HepG2 (cell line): ENCODE measurements around the gene CUL9. TPM values are rescaled to one million over a fixed set of nuclear protein-coding genes. Genes with fewer than 3 reads are reported as not detected.

Experiments
- ATAC-seq: fragments of 200-7000 bp; cut with Tn5 transposase; 3 replicates; pipeline ENCODE4 v1.9.1; 2020; ENCODE audit warnings: mild to moderate bottlenecking, moderate library complexity
- BruUV-seq: library from RNA; stranded (reverse); fragments of 400-500 nt; replicated peaks from 2 replicates; lab custom pipeline; 2021; lab: Mats Ljungman, UMichigan
- CTCF ChIA-PET: fragments of 300-600 bp; formaldehyde crosslinking; extraction: SDS; loops from one replicate; lab custom pipeline; 2021; ENCODE audit warnings: low total read pairs, inconsistent platforms, low intra/inter-chr PET ratio; lab: Yijun Ruan, JAX
- POLR2A ChIA-PET: fragments of 350-600 bp; sonication (Branson Sonifier 250); formaldehyde crosslinking; loops from one replicate; lab custom pipeline; 2020; ENCODE audit warnings: antibody characterized with exemption, inconsistent platforms; lab: Yijun Ruan, JAX
- DNase-seq: peaks from one replicate; pipeline ENCODE4 v3.0.0-alpha.2; 2015; ENCODE audit warnings: low spot score
- FAIRE-seq: peaks from 3 replicates; lab custom pipeline; 2011; peaks lifted over from hg19 to GRCh38; lab: Jason Lieb, UNC
- H2AFZ ChIP-seq: one replicate; pipeline ENCODE4 v1.6.1; 2011; ENCODE audit warnings: low read length, inconsistent platforms
- H3K27ac ChIP-seq: fragments of 300-600 bp; 3 replicates; pipeline ENCODE4 v1.8.0; 2011; ENCODE audit warnings: mixed run types, mild to moderate bottlenecking, mixed read lengths, low read length, inconsistent platforms; ENCODE audit not compliant: insufficient read depth; ENCODE audit errors: extremely low read length
- H3K27me3 ChIP-seq, 2 experiments: fragments of 200-600 bp in 1 of 2; 2 replicates in 1 of 2; 3 replicates in 1 of 2; pipeline versions ENCODE4 v1.6.0 to v1.8.0; 2011; ENCODE audit warnings: low read length in 2 of 2, mild to moderate bottlenecking in 2 of 2, moderate library complexity in 2 of 2, inconsistent platforms in 1 of 2; ENCODE audit not compliant: insufficient read depth in 2 of 2, control insufficient read depth in 1 of 2
- H3K36me3 ChIP-seq, 2 experiments: fragments of 200-600 bp in 1 of 2; replicated peaks in 1 of 2; 2 replicates in 1 of 2; 3 replicates in 1 of 2; pipeline versions ENCODE4 v1.5.1 to v1.8.0; 2011; ENCODE audit warnings: low read length in 2 of 2, inconsistent platforms in 1 of 2; ENCODE audit not compliant: insufficient read depth in 2 of 2, control insufficient read depth in 1 of 2
- H3K4me1 ChIP-seq: 2 replicates; pipeline ENCODE4 v1.5.1; 2012; ENCODE audit warnings: low read length, inconsistent platforms; ENCODE audit not compliant: insufficient read depth
- H3K4me2 ChIP-seq: 2 replicates; pipeline ENCODE4 v1.6.0; 2011; ENCODE audit warnings: low read depth, low read length, inconsistent platforms
- H3K4me3 ChIP-seq, 3 experiments: fragments of 200-600 bp in 1 of 3; sonication (generic), shearing (Covaris generic) in 1 of 3; replicated peaks in 1 of 3; 2 replicates each; pipeline ENCODE4 v1.5.1; 2011 to 2016; ENCODE audit warnings: low read length in 3 of 3, inconsistent platforms in 2 of 3, low read depth in 2 of 3, mild to moderate bottlenecking in 2 of 3, control low read depth in 1 of 3, mixed read lengths in 1 of 3; ENCODE audit not compliant: insufficient read depth in 1 of 3
- H3K79me2 ChIP-seq: one replicate; pipeline ENCODE4 v1.6.1; 2011; ENCODE audit warnings: low read length, inconsistent platforms; ENCODE audit not compliant: insufficient read depth
- H3K9ac ChIP-seq: 2 replicates; pipeline ENCODE4 v1.6.0; 2011; ENCODE audit warnings: mild to moderate bottlenecking, low read depth, low read length, inconsistent platforms; ENCODE audit not compliant: insufficient read depth
- H3K9me3 ChIP-seq: 2 replicates; pipeline ENCODE4 v1.5.1; 2012; ENCODE audit warnings: mild to moderate bottlenecking, low read length
- H4K20me1 ChIP-seq: 2 replicates; pipeline ENCODE4 v1.6.0; 2011; ENCODE audit warnings: inconsistent platforms, mild to moderate bottlenecking, low read length, moderate library complexity; ENCODE audit not compliant: insufficient read depth
- FOXC1 ChIP-seq: sonication (generic); formaldehyde crosslinking; IDR thresholded peaks from 2 replicates; pipeline ENCODE4 v1.8.0; 2022; ENCODE audit warnings: mild to moderate bottlenecking, missing genetic modification reagents, borderline replicate concordance
- FOXJ3 ChIP-seq: sonication (generic); formaldehyde crosslinking; IDR thresholded peaks from 2 replicates; pipeline ENCODE4 v1.4.0; 2020; ENCODE audit warnings: missing genetic modification reagents, mild to moderate bottlenecking, borderline replicate concordance
- MAZ ChIP-seq, 2 experiments: sonication (generic) in 1 of 2; formaldehyde crosslinking in 1 of 2; IDR thresholded peaks; 2 replicates each; pipeline versions ENCODE4 v1.5.0 to v1.6.1; 2012 to 2020; ENCODE audit warnings: low read depth in 2 of 2, mild to moderate bottlenecking in 2 of 2, borderline replicate concordance in 1 of 2, improper control_type of control experiment in 1 of 2, low read length in 1 of 2, missing genetic modification reagents in 1 of 2, moderate library complexity in 1 of 2
- RBM22 ChIP-seq: fragments of 200-400 bp; formaldehyde crosslinking; optimal IDR thresholded peaks from 2 replicates; pipeline ENCODE3; 2017; ENCODE audit warnings: mild to moderate bottlenecking, low read length, moderate library complexity
- RFX1 ChIP-seq: fragments of 450-650 bp; IDR thresholded peaks from 2 replicates; pipeline ENCODE4 v1.6.1; 2017
- RFX5 ChIP-seq: IDR thresholded peaks from 2 replicates; pipeline ENCODE4 v1.6.1; 2011; ENCODE audit warnings: low read depth, low read length, improper control_type of control experiment
- TP53 ChIP-seq: sonication (generic); formaldehyde crosslinking; conservative IDR thresholded peaks from 2 replicates; pipeline ENCODE4 v1.4.0; 2020; ENCODE audit warnings: missing genetic modification reagents
- USF2 ChIP-seq, 2 experiments: sonication (generic) in 1 of 2; formaldehyde crosslinking in 1 of 2; IDR thresholded peaks; 2 replicates each; pipeline versions ENCODE4 v1.5.1 to v1.6.1; 2011 to 2020; ENCODE audit warnings: borderline replicate concordance in 1 of 2, low read depth in 1 of 2, low read length in 1 of 2, mild to moderate bottlenecking in 1 of 2, missing genetic modification reagents in 1 of 2, moderate library complexity in 1 of 2
- ZHX1 ChIP-seq: sonication (generic); formaldehyde crosslinking; IDR thresholded peaks from 2 replicates; pipeline ENCODE4 v1.8.1; 2022; ENCODE audit warnings: low read depth, mild to moderate bottlenecking, missing genetic modification reagents
- ZNF17 ChIP-seq: sonication (generic); formaldehyde crosslinking; IDR thresholded peaks from 2 replicates; pipeline ENCODE4 v1.5.0; 2020; ENCODE audit warnings: mild to moderate bottlenecking, missing genetic modification reagents
- WGBS: methylation state at CpG from one replicate; pipeline ENCODE4 v1.1.6; 2017; ENCODE audit warnings: low lambda C conversion rate; 5-methylcytosine and 5-hydroxymethylcytosine counted together
- in situ Hi-C: cut with HindIII; loops from 2 replicates; pipeline ENCODE4 v1.10.0; 2017; ENCODE audit warnings: low pct_unique_long_range_greater_than_20kb; ENCODE audit not compliant: extremely low pct_ligation_motif_present
- intact Hi-C: fragments of 100-400 bp; cut with micrococcal nuclease; formaldehyde crosslinking; loops from one replicate; pipeline ENCODE4 v1.10.0; 2022; ENCODE audit not compliant: unreplicated experiment
- polyA plus RNA-seq, 8 experiments: library from polyadenylated mRNA; depleted of rRNA in 3 of 8; stranded (reverse) in 7 of 8; unstranded in 1 of 8; fragments of >200 nt; fragmentation: Illumina TruSeq in 4 of 8; extraction: Trizol in 4 of 8; gene quantifications; 2 replicates each; pipeline versions ENCODE4 v1.2.1 to v1.2.3, GENCODE V29; 2011 to 2016; ENCODE audit warnings: low read depth in 4 of 8, missing spikeins in 1 of 8, mixed read lengths in 1 of 8; ENCODE audit not compliant: insufficient read depth in 1 of 8
- total RNA-seq, 5 experiments: library from RNA; depleted of rRNA; stranded (reverse); fragments of >200 nt; fragmentation: Illumina TruSeq; extraction: Trizol; gene quantifications; 2 replicates each; pipeline ENCODE4 v1.2.3, GENCODE V29; 2016; ENCODE audit warnings: low read depth in 1 of 5
- TF ChIP-seq, protein P1 (sequence below): sonication (generic); formaldehyde crosslinking; conservative IDR thresholded peaks from 2 replicates; pipeline ENCODE4 v1.8.0; 2022; ENCODE audit warnings: low read depth, missing genetic modification reagents

The CUL9 gene
- total and polyA plus RNA-seq, 2 of the 13 experiments (the other 11 are each of a cell fraction or from before 2014, with no cell fraction given) = 11.4 to 13.7 TPM

- no TSS peak for BruUV-seq
- no peak overlapping the region for H2AFZ ChIP-seq
- intact Hi-C loops (loop anchor here (5.0 kb wide), 1 partner anchor 688 kb away; no protein-coding TSS in a partner anchor), in situ Hi-C loops (no loop called here)
- H3K9me3 ChIP-seq = no peaks in the 10 kb centered on the region
- FAIRE-seq (no peak), DNase-seq (no peak), ATAC-seq (no peak)
- TF ChIP-seq ZHX1 (CRISPR knock-in tag) = no peak
- no peak for TF ChIP-seq RFX5
- TF ChIP-seq TP53 (CRISPR knock-in tag) = no peak
- no peak for TF ChIP-seq RBM22
- TF ChIP-seq ZNF17 (CRISPR knock-in tag) = no peak
- no peak for TF ChIP-seq FOXC1 (CRISPR knock-in tag)
- no peak for TF ChIP-seq USF2 (IDR thresholded peaks at IDR 0.05; ENCODE audit: low read depth, low read length)
- no peak for TF ChIP-seq USF2 (CRISPR knock-in tag; IDR thresholded peaks at IDR 0.05; ENCODE audit: borderline replicate concordance)
- TF ChIP-seq MAZ (IDR thresholded peaks at IDR 0.05; ENCODE audit: borderline replicate concordance, low read depth, low read length) = no peak
- no peak for TF ChIP-seq MAZ (CRISPR knock-in tag; IDR thresholded peaks at IDR 0.05; ENCODE audit: low read depth)
- TF ChIP-seq, protein P1, sequence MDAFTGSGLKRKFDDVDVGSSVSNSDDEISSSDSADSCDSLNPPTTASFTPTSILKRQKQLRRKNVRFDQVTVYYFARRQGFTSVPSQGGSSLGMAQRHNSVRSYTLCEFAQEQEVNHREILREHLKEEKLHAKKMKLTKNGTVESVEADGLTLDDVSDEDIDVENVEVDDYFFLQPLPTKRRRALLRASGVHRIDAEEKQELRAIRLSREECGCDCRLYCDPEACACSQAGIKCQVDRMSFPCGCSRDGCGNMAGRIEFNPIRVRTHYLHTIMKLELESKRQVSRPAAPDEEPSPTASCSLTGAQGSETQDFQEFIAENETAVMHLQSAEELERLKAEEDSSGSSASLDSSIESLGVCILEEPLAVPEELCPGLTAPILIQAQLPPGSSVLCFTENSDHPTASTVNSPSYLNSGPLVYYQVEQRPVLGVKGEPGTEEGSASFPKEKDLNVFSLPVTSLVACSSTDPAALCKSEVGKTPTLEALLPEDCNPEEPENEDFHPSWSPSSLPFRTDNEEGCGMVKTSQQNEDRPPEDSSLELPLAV (CRISPR knock-in tag) = no peak
- TF ChIP-seq RFX1 = no peak
- no peak for TF ChIP-seq FOXJ3 (CRISPR knock-in tag)
- no peak overlapping the region for H3K4me3 ChIP-seq
- H3K27me3 ChIP-seq = no peaks in the 10 kb centered on the region
- H3K4me1 ChIP-seq = peaks cover 21% of the 10 kb centered on the region
- no peaks in the 10 kb centered on the region for H4K20me1 ChIP-seq
- CTCF ChIA-PET = no interaction called here
- no peak overlapping the region for H3K27ac ChIP-seq
- peaks cover 0 to 7% of the 10 kb centered on the region in 2 experiments; a peak in 2 of 5 replicates for H3K36me3 ChIP-seq
- no peak overlapping the region for H3K4me2 ChIP-seq
- H3K9ac ChIP-seq = no peak overlapping the region
- no peaks in the 10 kb centered on the region for H3K79me2 ChIP-seq
- WGBS = 89% methylated on average over 5 of the region's 5 CpGs
- POLR2A ChIA-PET = no interaction called here
Observed at GRCh38 chr6:43193929-43194328, 11.9 kb downstream of the CUL9 start.
